Sigmoid colon (tissue), 7 donors: Measurements from ENCODE around the gene TFCP2. TPM values are rescaled to one million over a fixed set of nuclear protein-coding genes. Genes with fewer than 3 reads are reported as not detected.

Source experiments
- DNase-seq: peaks from one replicate; pipeline ENCODE4 v3.0.0-alpha.2; 2019
- H3K27ac ChIP-seq, 4 donors: fragments of 200-600 bp; sonication (generic); one replicate each; pipeline ENCODE4 v1.5.1; 2016 to 2019; ENCODE audit warnings: mild to moderate bottlenecking in 1 of 4
- H3K27me3 ChIP-seq, 3 donors: fragments of 200-600 bp; sonication (generic); one replicate each; pipeline ENCODE4 v1.5.1; 2019; ENCODE audit warnings: mild to moderate bottlenecking in 1 of 3
- H3K36me3 ChIP-seq, 4 donors: fragments of 200-600 bp; sonication (generic); one replicate each; pipeline ENCODE4 v1.5.1; 2016 to 2019
- H3K4me1 ChIP-seq, 4 donors: fragments of 200-600 bp; sonication (generic); one replicate each; pipeline ENCODE4 v1.5.1; 2017 to 2019
- H3K4me3 ChIP-seq, 4 donors: fragments of 200-600 bp; sonication (generic); one replicate each; pipeline ENCODE4 v1.5.1; 2017 to 2019; ENCODE audit warnings: mild to moderate bottlenecking in 2 of 4, moderate library complexity in 1 of 4
- H3K9me3 ChIP-seq, 4 donors: fragments of 200-600 bp in 3 of 4; sonication (generic) in 3 of 4; one replicate each; pipeline versions ENCODE4 v1.5.1 to v1.6.1; 2013 to 2019
- EP300 ChIP-seq, 4 donors: sonication (generic); formaldehyde crosslinking; IDR thresholded peaks; one replicate each; pipeline ENCODE4 v1.6.1; 2017; ENCODE audit warnings: antibody characterized with exemption in 4 of 4
- POLR2A ChIP-seq, 2 donors: fragments of 450-650 bp; IDR thresholded peaks; one replicate each; pipeline ENCODE4 v1.6.1; 2016; ENCODE audit warnings: antibody characterized with exemption in 2 of 2, mild to moderate bottlenecking in 2 of 2, moderate library complexity in 2 of 2
- POLR2AphosphoS5 ChIP-seq, 4 donors: sonication (generic); formaldehyde crosslinking; IDR thresholded peaks; one replicate each; pipeline ENCODE4 v1.6.1; 2017; ENCODE audit warnings: antibody characterized with exemption in 4 of 4
- WGBS, 2 donors: extraction: QIAGEN DNeasy Blood & Tissue Kit; methylation state at CpG; one replicate each; pipeline ENCODE4 v1.1.7; 2013; 5-methylcytosine and 5-hydroxymethylcytosine counted together
- intact Hi-C: fragments of 100-400 bp; cut with DNase I; formaldehyde crosslinking; loops from one replicate; pipeline ENCODE4 v1.15.1; 2023
- polyA plus RNA-seq, 3 donors: library from polyadenylated mRNA; stranded (reverse); fragments of 200-250 nt; gene quantifications; one replicate each; pipeline ENCODE4 v1.2.3, GENCODE V29; 2013
- total RNA-seq, 4 donors: library from RNA; depleted of rRNA; stranded (reverse); fragments of >200 nt; gene quantifications; one replicate each; pipeline ENCODE4 v1.1.0, GENCODE V29; 2016
- TF ChIP-seq, protein P1 (sequence below), 4 experiments: fragments of 450-650 bp in 3 of 4; fragments of 200-600 bp in 1 of 4; IDR thresholded peaks; one replicate each; pipeline ENCODE4 v1.5.1; 2016 to 2019; ENCODE audit warnings: antibody characterized with exemption in 4 of 4, mild to moderate bottlenecking in 3 of 4, moderate library complexity in 2 of 4
- donor health status: healthy with polysubstance abuse.
- donor health status: Bipolar disorder and iron deficiency.
- donor health status: healthy.

Gene TFCP2
- total and polyA plus RNA-seq, 7 donors: 10.4 to 18.1 (median 12.7) TPM

DNA sequence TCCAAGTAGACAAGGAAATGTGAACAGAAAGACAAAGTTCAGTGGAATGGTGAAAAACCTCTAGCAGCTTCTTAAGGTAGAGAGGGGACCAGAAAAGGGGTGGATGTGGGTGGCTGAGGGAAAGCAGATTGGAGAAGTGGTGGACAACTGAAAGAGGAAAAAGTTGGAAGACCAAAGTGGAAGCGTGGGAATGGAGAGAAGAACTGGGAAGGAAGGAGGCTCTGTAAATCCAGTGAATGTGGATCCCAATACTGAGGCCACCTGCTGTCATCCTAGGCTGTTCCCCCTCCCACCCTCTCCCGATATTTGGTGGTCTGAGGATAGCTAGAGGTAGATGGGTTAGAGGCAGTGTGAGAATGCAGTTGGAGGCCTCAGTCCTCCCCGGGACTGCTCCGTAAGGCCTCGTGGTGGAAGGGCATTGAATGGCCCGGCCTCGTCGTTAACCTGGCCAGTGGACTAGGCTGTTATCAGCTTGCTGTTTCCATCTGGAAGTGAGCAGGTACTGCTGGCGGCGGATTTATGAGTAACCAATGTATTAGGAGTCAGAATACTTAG is 45.7 kb upstream of the TFCP2 start:
- no peak for TF ChIP-seq POLR2A (IDR thresholded peaks at IDR 0.05)
- TF ChIP-seq, protein P1, sequence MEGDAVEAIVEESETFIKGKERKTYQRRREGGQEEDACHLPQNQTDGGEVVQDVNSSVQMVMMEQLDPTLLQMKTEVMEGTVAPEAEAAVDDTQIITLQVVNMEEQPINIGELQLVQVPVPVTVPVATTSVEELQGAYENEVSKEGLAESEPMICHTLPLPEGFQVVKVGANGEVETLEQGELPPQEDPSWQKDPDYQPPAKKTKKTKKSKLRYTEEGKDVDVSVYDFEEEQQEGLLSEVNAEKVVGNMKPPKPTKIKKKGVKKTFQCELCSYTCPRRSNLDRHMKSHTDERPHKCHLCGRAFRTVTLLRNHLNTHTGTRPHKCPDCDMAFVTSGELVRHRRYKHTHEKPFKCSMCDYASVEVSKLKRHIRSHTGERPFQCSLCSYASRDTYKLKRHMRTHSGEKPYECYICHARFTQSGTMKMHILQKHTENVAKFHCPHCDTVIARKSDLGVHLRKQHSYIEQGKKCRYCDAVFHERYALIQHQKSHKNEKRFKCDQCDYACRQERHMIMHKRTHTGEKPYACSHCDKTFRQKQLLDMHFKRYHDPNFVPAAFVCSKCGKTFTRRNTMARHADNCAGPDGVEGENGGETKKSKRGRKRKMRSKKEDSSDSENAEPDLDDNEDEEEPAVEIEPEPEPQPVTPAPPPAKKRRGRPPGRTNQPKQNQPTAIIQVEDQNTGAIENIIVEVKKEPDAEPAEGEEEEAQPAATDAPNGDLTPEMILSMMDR (IDR thresholded peaks at IDR 0.05): peak in 1 of 4 experiments; percentile 5
- 29 to 50% methylated on average over 10 of the region's 10 CpGs for WGBS, 2 donors
- intact Hi-C loops: loop anchor here (1.0 to 5.0 kb wide), 4 partner anchors 20 to 171 kb away; partner anchors contain the start of genes CSRNP2, DAZAP2, LETMD1 and TFCP2

DNA sequence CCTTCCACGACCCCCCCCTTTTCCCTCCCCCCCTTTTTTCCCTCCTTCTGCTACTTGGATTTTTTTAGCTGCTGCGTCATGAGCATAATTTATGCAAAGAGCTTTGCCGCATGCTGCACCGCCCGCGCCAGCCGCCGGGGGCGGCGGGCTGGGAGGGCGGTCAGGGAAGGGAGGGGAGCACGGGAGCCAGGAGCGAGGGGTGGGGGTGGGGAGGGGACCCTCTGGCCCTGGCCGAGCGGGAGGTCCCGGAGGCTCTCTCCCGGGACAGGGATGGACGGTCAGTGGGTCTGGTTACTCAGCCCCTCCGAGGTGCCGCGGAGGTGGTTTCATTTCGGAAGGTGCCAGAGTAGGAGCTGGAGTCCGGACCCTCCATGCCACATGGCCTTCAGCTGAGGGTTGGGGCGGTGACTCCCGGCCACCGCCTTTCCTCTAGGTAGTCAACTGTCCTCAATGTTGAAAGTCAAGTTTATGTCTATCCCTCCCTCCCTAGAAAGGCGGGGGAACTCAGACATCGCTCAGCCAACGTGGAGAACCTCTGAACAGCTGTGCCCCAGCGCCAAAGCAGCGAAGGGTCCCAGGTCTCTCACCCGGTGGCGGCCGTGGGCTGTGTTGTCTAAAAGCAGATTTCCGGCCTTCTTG is 45.2 kb upstream of the TFCP2 start, which contains the start of gene POU6F1:
TSS of gene POU6F1 (minus strand) at position 95 of the 639 bp plus-strand sequence. CDS start 11,226 bp downstream, outside the sequence.
- 0 to 1% methylated on average over 35 of the region's 35 CpGs for WGBS, 2 donors
- peak within 1 kb of the TSS; percentile 98 to 100 (median 99) for H3K27ac ChIP-seq
- DNase-seq: peak; percentile 88
- no peaks in the 10 kb centered on the region for H3K9me3 ChIP-seq
- TF ChIP-seq EP300 (IDR thresholded peaks at IDR 0.05) (no peak), POLR2A (IDR thresholded peaks at IDR 0.05) (peak in 1 of 2 donors; percentile 16), POLR2AphosphoS5 (IDR thresholded peaks at IDR 0.05) (peak; percentile 62 to 87 (median 74))
- TF ChIP-seq, protein P1 (IDR thresholded peaks at IDR 0.05): peak; percentile 23 to 80 (median 44)
- H3K27me3 ChIP-seq: no peaks in the 10 kb centered on the region
- peaks cover 0 to 25% (median 16%) of the 10 kb centered on the region in 4 donors for H3K4me1 ChIP-seq
- peak within 1 kb of the TSS; percentile 89 to 98 (median 94) for H3K4me3 ChIP-seq
- intact Hi-C loops: loop anchor here (1.0 to 5.0 kb wide), 4 partner anchors 20 to 171 kb away; partner anchors contain the start of genes CSRNP2, DAZAP2, LETMD1 and TFCP2
- H3K36me3 ChIP-seq: no peaks in the 10 kb centered on the region

More for the DNA sequence above, 45.7 kb upstream of the TFCP2 start:
- Histone ChIP-seq H3K27me3 (no peaks in the 10 kb centered on the region), H3K36me3 (no peaks in the 10 kb centered on the region), H3K9me3 (no peaks in the 10 kb centered on the region), H3K27ac (peak overlapping the region; percentile 98 to 100 (median 99)), H3K4me3 (peak overlapping the region; percentile 89 to 98 (median 94)), H3K4me1 (peaks cover 0 to 25% (median 16%) of the 10 kb centered on the region in 4 donors)
- no peak for DNase-seq

GRCh38 chr12:51217133-51217967 is 44.4 kb upstream of the TFCP2 start:
- peak overlapping the region; percentile 89 to 98 (median 94) for H3K4me3 ChIP-seq
- no peaks in the 10 kb centered on the region for H3K27me3 ChIP-seq
- WGBS, 2 donors: 1 to 2% methylated on average over 81 of the region's 81 CpGs
- intact Hi-C loops: loop anchor here (5.0 kb wide), 1 partner anchor 170 kb away; the partner anchor contains the start of gene LETMD1
- peak overlapping the region; percentile 98 to 100 (median 99) for H3K27ac ChIP-seq
- H3K4me1 ChIP-seq: peaks cover 0 to 25% (median 16%) of the 10 kb centered on the region in 4 donors
- no peaks in the 10 kb centered on the region for H3K36me3 ChIP-seq
- DNase-seq: peak; percentile 83
- TF ChIP-seq EP300 (IDR thresholded peaks at IDR 0.05) (no peak), POLR2A (IDR thresholded peaks at IDR 0.05) (no peak), POLR2AphosphoS5 (IDR thresholded peaks at IDR 0.05) (peak in 3 of 4 donors; percentile 25 to 32 (median 32))
- TF ChIP-seq, protein P1 (IDR thresholded peaks at IDR 0.05): peak in 1 of 4 experiments; percentile 10
- no peaks in the 10 kb centered on the region for H3K9me3 ChIP-seq

DNA sequence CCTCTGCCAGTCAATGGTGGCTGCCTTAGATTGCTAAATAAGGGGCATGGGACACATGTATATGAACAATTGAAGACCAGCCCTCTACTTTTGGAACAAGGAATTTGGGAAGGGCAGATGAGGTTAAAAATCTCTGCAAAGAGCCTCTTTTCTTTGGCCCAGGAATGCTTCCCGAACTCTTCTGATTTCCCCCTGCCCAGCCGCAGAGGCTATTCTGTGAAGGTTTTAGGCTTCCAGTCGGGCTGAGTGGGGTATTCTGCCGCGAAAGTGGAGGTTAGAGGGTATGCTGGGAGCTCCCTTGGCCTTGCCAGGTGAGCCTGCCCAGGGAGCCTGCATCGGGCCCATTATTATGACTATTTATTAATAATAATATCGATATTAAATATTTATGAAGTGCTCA is 43.7 kb upstream of the TFCP2 start:
- Histone ChIP-seq H3K4me3 (peak overlapping the region; percentile 89 to 98 (median 94)), H3K27me3 (no peaks in the 10 kb centered on the region), H3K4me1 (peaks cover 0 to 25% (median 16%) of the 10 kb centered on the region in 4 donors), H3K9me3 (no peaks in the 10 kb centered on the region), H3K27ac (peak overlapping the region; percentile 98 to 100 (median 99)), H3K36me3 (no peaks in the 10 kb centered on the region)
- intact Hi-C loops: loop anchor here (5.0 kb wide), 1 partner anchor 169 kb away; the partner anchor contains the start of gene LETMD1
- 61 to 70% methylated on average over 7 of the region's 7 CpGs for WGBS, 2 donors
- TF ChIP-seq POLR2AphosphoS5 (IDR thresholded peaks at IDR 0.05): no peak
- no peak for TF ChIP-seq POLR2A (IDR thresholded peaks at IDR 0.05)
- TF ChIP-seq EP300 (IDR thresholded peaks at IDR 0.05): no peak
- TF ChIP-seq, protein P1 (IDR thresholded peaks at IDR 0.05): no peak
- no peak for DNase-seq
